K562 (cell line): ENCODE measurements around the gene AMBRA1. TPM values are rescaled to one million over a fixed set of nuclear protein-coding genes. Genes with fewer than 3 reads are reported as not detected.
A peak's percentile ranks its signal among the peaks of the same experiment; 100 is the strongest.

ENCODE experiments used
- CAMTA2 ChIP-seq: fragments of 250-450 bp; sonication (Bioruptor Pico); conservative IDR thresholded peaks from 2 replicates; pipeline ENCODE4 v1.5.1; 2022
- GABPA ChIP-seq: fragments of 200-800 bp; sonication (Bioruptor generic); conservative IDR thresholded peaks from 2 replicates; pipeline ENCODE4 v1.6.1; 2016; ENCODE audit warnings: low read depth, missing genetic modification characterization, missing compliant biosample characterization
- KDM5B ChIP-seq: fragments of 200-600 bp; sonication (generic); IDR thresholded peaks from 2 replicates; pipeline ENCODE4 v1.6.1; 2012; ENCODE audit warnings: low read depth, mild to moderate bottlenecking, moderate library complexity, low read length, control low read depth, inconsistent platforms; ENCODE audit not compliant: insufficient replicate concordance
- MED1 ChIP-seq: sonication (generic); formaldehyde crosslinking; IDR thresholded peaks from 2 replicates; pipeline ENCODE4 v1.8.1; 2023; ENCODE audit warnings: missing genetic modification reagents, borderline replicate concordance
- POLR2G ChIP-seq: fragments of 200-400 bp; formaldehyde crosslinking; IDR thresholded peaks from 2 replicates; pipeline ENCODE4 v1.6.1; 2017; ENCODE audit warnings: low read depth, mild to moderate bottlenecking, antibody characterized with exemption, low read length, moderate library complexity
- SAP30 ChIP-seq: fragments of 200-600 bp; sonication (generic); IDR thresholded peaks from 2 replicates; pipeline ENCODE4 v1.6.1; 2012; ENCODE audit warnings: borderline replicate concordance, low read depth, mild to moderate bottlenecking, moderate library complexity, low read length, control low read depth, inconsistent platforms; ENCODE audit not compliant: insufficient read depth, poor library complexity, severe bottlenecking
- ZBTB40 ChIP-seq, 2 experiments: fragments of 450-650 bp in 1 of 2; sonication (generic) in 1 of 2; formaldehyde crosslinking in 1 of 2; IDR thresholded peaks; 2 replicates each; pipeline versions ENCODE4 v1.7.1 to v1.9.0; 2016 to 2022; ENCODE audit warnings: inconsistent platforms in 1 of 2, mild to moderate bottlenecking in 1 of 2, missing genetic modification reagents in 1 of 2
- polyA plus RNA-seq, 8 experiments: library from polyadenylated mRNA; depleted of rRNA in 4 of 8; stranded (reverse) in 5 of 8; unstranded in 3 of 8; fragments of >200 nt; fragmentation: Nextera tagmentation in 2 of 8; fragmentation: Illumina TruSeq in 1 of 8; extraction: Ambion mirVana in 2 of 8; extraction: Trizol in 1 of 8; gene quantifications; 2 replicates each; pipeline versions ENCODE4 v1.2.1 to v1.2.3, GENCODE V29; 2011 to 2014; ENCODE audit warnings: inconsistent platforms in 1 of 8, missing spikeins in 1 of 8
- total RNA-seq, 7 experiments: library from RNA; depleted of rRNA in 6 of 7; stranded (reverse); fragments of >200 nt in 6 of 7; fragmentation: Illumina TruSeq in 2 of 7; extraction: Trizol in 2 of 7; gene quantifications; 2 replicates each; pipeline versions ENCODE4 v1.2.1 to v1.2.3, GENCODE V29; 2011 to 2021; ENCODE audit warnings: low replicate concordance in 1 of 7
- TF ChIP-seq, protein P1 (sequence below): sonication (generic); formaldehyde crosslinking; IDR thresholded peaks from 2 replicates; pipeline ENCODE4 v1.8.1; 2023; ENCODE audit warnings: mild to moderate bottlenecking, missing genetic modification reagents, moderate library complexity

The AMBRA1 gene
- total and polyA plus RNA-seq, 9 of the 15 experiments (the other 6 are each of a cell fraction or from before 2014, with no cell fraction given): 0.15 to 24.5 (median 13.0) TPM

GRCh38 chr11:46347637-46348311, 246.0 kb downstream of the AMBRA1 start (continued):
- 0 out of 2 replicates have a peak, but pooled peaks have one; percentile 52 for TF ChIP-seq ZBTB40 (IDR thresholded peaks at IDR 0.05)
- TF ChIP-seq ZBTB40 (CRISPR knock-in tag; IDR thresholded peaks at IDR 0.05): no peak
- TF ChIP-seq KDM5B: peak; percentile 24
- TF ChIP-seq MED1 (CRISPR knock-in tag): no peak
- no peak for TF ChIP-seq CAMTA2 (CRISPR knock-in tag)
- peak; percentile 61 for TF ChIP-seq SAP30
- TF ChIP-seq, protein P1, sequence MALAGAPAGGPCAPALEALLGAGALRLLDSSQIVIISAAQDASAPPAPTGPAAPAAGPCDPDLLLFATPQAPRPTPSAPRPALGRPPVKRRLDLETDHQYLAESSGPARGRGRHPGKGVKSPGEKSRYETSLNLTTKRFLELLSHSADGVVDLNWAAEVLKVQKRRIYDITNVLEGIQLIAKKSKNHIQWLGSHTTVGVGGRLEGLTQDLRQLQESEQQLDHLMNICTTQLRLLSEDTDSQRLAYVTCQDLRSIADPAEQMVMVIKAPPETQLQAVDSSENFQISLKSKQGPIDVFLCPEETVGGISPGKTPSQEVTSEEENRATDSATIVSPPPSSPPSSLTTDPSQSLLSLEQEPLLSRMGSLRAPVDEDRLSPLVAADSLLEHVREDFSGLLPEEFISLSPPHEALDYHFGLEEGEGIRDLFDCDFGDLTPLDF (CRISPR knock-in tag): 0 out of 2 replicates have a peak, but pooled peaks have one; percentile 53
- peak; percentile 54 for TF ChIP-seq GABPA (tag)
- TF ChIP-seq POLR2G: peak; percentile 78
